Parathyroid adenoma (tissue), 2 donors: ENCODE data around the gene SERHL2.
"Not testable (repeated sequence)": the region's sequence is repeated elsewhere in the genome, so short reads cannot be mapped to it uniquely, and the experiment has no call there.

Experiments
- H2AFZ ChIP-seq: fragments of 300-600 bp; sonication (generic); one replicate; pipeline ENCODE4 v1.7.0; 2017; ENCODE audit warnings: antibody characterized with exemption, mild to moderate bottlenecking
- H3K27ac ChIP-seq: fragments of 300-600 bp; sonication (generic); one replicate; pipeline ENCODE4 v1.7.0; 2017
- H3K27me3 ChIP-seq: fragments of 300-600 bp; sonication (generic); one replicate; pipeline ENCODE4 v1.7.0; 2017; ENCODE audit warnings: low read length; ENCODE audit not compliant: control insufficient read depth, insufficient read depth
- H3K36me3 ChIP-seq: fragments of 300-600 bp; sonication (generic); one replicate; pipeline ENCODE4 v1.7.0; 2017; ENCODE audit warnings: low read length; ENCODE audit not compliant: control insufficient read depth, insufficient read depth
- H3K4me1 ChIP-seq: fragments of 300-600 bp; sonication (generic); one replicate; pipeline ENCODE4 v1.7.0; 2017; ENCODE audit warnings: control low read depth
- H3K4me2 ChIP-seq: fragments of 300-600 bp; sonication (generic); one replicate; pipeline ENCODE4 v1.7.0; 2017; ENCODE audit warnings: low read length
- H3K4me3 ChIP-seq: fragments of 300-600 bp; sonication (generic); one replicate; pipeline ENCODE4 v1.7.0; 2017; ENCODE audit warnings: low read depth, low read length
- H3K79me2 ChIP-seq: fragments of 300-600 bp; sonication (generic); one replicate; pipeline ENCODE4 v1.7.0; 2017; ENCODE audit warnings: control low read depth
- H3K9ac ChIP-seq: fragments of 300-600 bp; sonication (generic); one replicate; pipeline ENCODE4 v1.7.0; 2017; ENCODE audit warnings: mild to moderate bottlenecking
- H3K9me3 ChIP-seq: fragments of 300-600 bp; sonication (generic); one replicate; pipeline ENCODE4 v1.7.0; 2017; ENCODE audit warnings: low read length; ENCODE audit not compliant: control insufficient read depth
- CTCF ChIP-seq: fragments of 300-600 bp; sonication (generic); IDR thresholded peaks from one replicate; pipeline ENCODE4 v1.7.0; 2017; ENCODE audit warnings: antibody characterized with exemption, mild to moderate bottlenecking
- donor health status: primary hyperparathyroidism.

SERHL2 gene

GRCh38 chr22:42603427-42603826 is 49.7 kb downstream of the SERHL2 start:
- Histone ChIP-seq H2AFZ (no peak overlapping the region), H3K27me3 (no peaks in the 10 kb centered on the region), H3K9me3 (no peaks in the 10 kb centered on the region), H3K4me2 (no peak overlapping the region), H3K27ac (no peak overlapping the region), H3K4me3 (no peak overlapping the region), H3K79me2 (peaks cover 40% of the 10 kb centered on the region), H3K4me1 (no peaks in the 10 kb centered on the region), H3K9ac (no peak overlapping the region), H3K36me3 (no peaks in the 10 kb centered on the region)
- no peak for TF ChIP-seq CTCF

GRCh38 chr22:42604403-42604802 is 50.6 kb downstream of the SERHL2 start:
- H3K4me3 ChIP-seq: no peak overlapping the region
- H3K4me2 ChIP-seq: no peak overlapping the region
- H3K36me3 ChIP-seq: no peaks in the 10 kb centered on the region
- peaks cover 44% of the 10 kb centered on the region for H3K79me2 ChIP-seq
- TF ChIP-seq CTCF: no peak
- no peaks in the 10 kb centered on the region for H3K9me3 ChIP-seq
- no peaks in the 10 kb centered on the region for H3K4me1 ChIP-seq
- no peak overlapping the region for H2AFZ ChIP-seq
- no peaks in the 10 kb centered on the region for H3K27me3 ChIP-seq
- no peak overlapping the region for H3K9ac ChIP-seq
- H3K27ac ChIP-seq: no peak overlapping the region

GRCh38 chr22:42607641-42608040 is 53.9 kb downstream of the SERHL2 start:
- not testable (repeated sequence) for H3K27me3 ChIP-seq, H3K4me1 ChIP-seq, H3K4me3 ChIP-seq, H3K9me3 ChIP-seq, H3K9ac ChIP-seq, H3K4me2 ChIP-seq, H3K27ac ChIP-seq, H3K36me3 ChIP-seq, H2AFZ ChIP-seq
- H3K79me2 ChIP-seq: peaks cover 63% of the 10 kb centered on the region

- Histone ChIP-seq H3K36me3 (no peaks in the 10 kb centered on the region), H3K27ac (no peak overlapping the region), H3K4me3 (no peak overlapping the region), H2AFZ (no peak overlapping the region), H3K4me1 (peaks cover 3% of the 10 kb centered on the region), H3K9me3 (no peaks in the 10 kb centered on the region), H3K9ac (no peak overlapping the region), H3K79me2 (peaks cover 70% of the 10 kb centered on the region), H3K4me2 (no peak overlapping the region), H3K27me3 (no peaks in the 10 kb centered on the region)
- no peak for TF ChIP-seq CTCF
Measured at GRCh38 chr22:42608136-42608822, 54.5 kb downstream of the SERHL2 start.

- Histone ChIP-seq H3K4me3 (no peak overlapping the region), H3K27ac (no peak overlapping the region), H3K79me2 (peaks cover 71% of the 10 kb centered on the region), H3K27me3 (no peaks in the 10 kb centered on the region), H3K4me2 (no peak overlapping the region), H3K9me3 (no peaks in the 10 kb centered on the region), H3K9ac (no peak overlapping the region), H3K4me1 (peaks cover 3% of the 10 kb centered on the region), H3K36me3 (no peaks in the 10 kb centered on the region), H2AFZ (no peak overlapping the region)
- no peak for TF ChIP-seq CTCF
Measured at GRCh38 chr22:42608823-42609361, 55.1 kb downstream of the SERHL2 start.
